Nephron (organoid): ENCODE data around the gene STK32B.

Experiments used
- H3K27ac Mint-ChIP-seq, 3 experiments: 2 replicates each; pipeline ENCODE4 v1.8.0; 2020; ENCODE audit warnings: mixed read lengths in 3 of 3, mild to moderate bottlenecking in 2 of 3, moderate library complexity in 1 of 3
- H3K27me3 Mint-ChIP-seq: 2 replicates; pipeline ENCODE4 v1.8.0; 2021; ENCODE audit warnings: low read depth, mild to moderate bottlenecking, moderate library complexity, mixed read lengths
- H3K36me3 Mint-ChIP-seq: 2 replicates; pipeline ENCODE4 v1.8.0; 2020; ENCODE audit warnings: low read depth, mixed read lengths
- H3K4me1 Mint-ChIP-seq: 2 replicates; pipeline ENCODE4 v1.8.0; 2020; ENCODE audit warnings: mixed read lengths
- H3K4me3 Mint-ChIP-seq, 3 experiments: 2 replicates each; pipeline ENCODE4 v1.8.0; 2020; ENCODE audit warnings: mild to moderate bottlenecking in 3 of 3, mixed read lengths in 3 of 3, moderate library complexity in 2 of 3
- H3K9me3 Mint-ChIP-seq: 2 replicates; pipeline ENCODE4 v1.8.0; 2020; ENCODE audit warnings: mixed read lengths
- CTCF ChIP-seq, 3 experiments: fragments of 200-600 bp; sonication (generic); IDR thresholded peaks; one replicate each; pipeline ENCODE4 v1.5.0; 2021; ENCODE audit warnings: antibody characterized with exemption in 3 of 3; ENCODE audit not compliant: unreplicated experiment in 3 of 3

STK32B gene

GRCh38 chr4:5050520-5051277, 581 bp upstream of the STK32B start:
- Mint-ChIP-seq H3K4me3 (peak overlapping the region; percentile 87 to 97 (median 95)), H3K27ac (peak overlapping the region in 2 of 3 experiments; percentile 54 to 65), H3K27me3 (peaks cover 56% of the 10 kb centered on the region), H3K9me3 (no peaks in the 10 kb centered on the region), H3K36me3 (no peaks in the 10 kb centered on the region), H3K4me1 (peaks cover 8% of the 10 kb centered on the region)
- TF ChIP-seq CTCF (IDR thresholded peaks at IDR 0.05; ENCODE audit: unreplicated experiment in 3 of 3), result peak; percentile 76 to 78 (median 77)

- H3K4me1 Mint-ChIP-seq, result peaks cover 8% of the 10 kb centered on the region
- peaks cover 58% of the 10 kb centered on the region for H3K27me3 Mint-ChIP-seq
- peak overlapping the region; percentile 84 to 97 (median 87) for H3K4me3 Mint-ChIP-seq
- no peaks in the 10 kb centered on the region for H3K36me3 Mint-ChIP-seq
- no peaks in the 10 kb centered on the region for H3K9me3 Mint-ChIP-seq
- no peak overlapping the region for H3K27ac Mint-ChIP-seq
- TF ChIP-seq CTCF (IDR thresholded peaks at IDR 0.05; ENCODE audit: unreplicated experiment in 3 of 3), result no peak
Measured at GRCh38 chr4:5052204-5052702, 973 bp downstream of the STK32B start.

GRCh38 chr4:5052726-5053425, 1.6 kb downstream of the STK32B start:
- Mint-ChIP-seq H3K9me3 (no peaks in the 10 kb centered on the region), H3K36me3 (no peaks in the 10 kb centered on the region), H3K4me3 (peak overlapping the region; percentile 84 to 97 (median 87)), H3K27me3 (peaks cover 55% of the 10 kb centered on the region), H3K27ac (no peak overlapping the region), H3K4me1 (peaks cover 8% of the 10 kb centered on the region)
- TF ChIP-seq CTCF (IDR thresholded peaks at IDR 0.05; ENCODE audit: unreplicated experiment in 3 of 3), result no peak

- Mint-ChIP-seq H3K9me3 (no peaks in the 10 kb centered on the region), H3K27ac (no peak overlapping the region), H3K4me3 (no peak overlapping the region), H3K27me3 (peaks cover 52% of the 10 kb centered on the region), H3K4me1 (peaks cover 8% of the 10 kb centered on the region), H3K36me3 (no peaks in the 10 kb centered on the region)
- TF ChIP-seq CTCF (IDR thresholded peaks at IDR 0.05; ENCODE audit: unreplicated experiment in 3 of 3), result no peak
Measured at GRCh38 chr4:5054532-5054931, 3.3 kb downstream of the STK32B start.

GRCh38 chr4:5055411-5055810, 4.1 kb downstream of the STK32B start:
- TF ChIP-seq CTCF (IDR thresholded peaks at IDR 0.05; ENCODE audit: unreplicated experiment in 3 of 3), result no peak
- Mint-ChIP-seq H3K27me3 (peaks cover 48% of the 10 kb centered on the region), H3K27ac (no peak overlapping the region), H3K4me3 (peak overlapping the region in 1 of 3 experiments; percentile 9), H3K9me3 (no peaks in the 10 kb centered on the region), H3K4me1 (peaks cover 8% of the 10 kb centered on the region), H3K36me3 (no peaks in the 10 kb centered on the region)
